ENCODE results near the gene ACTL8.

DNA sequence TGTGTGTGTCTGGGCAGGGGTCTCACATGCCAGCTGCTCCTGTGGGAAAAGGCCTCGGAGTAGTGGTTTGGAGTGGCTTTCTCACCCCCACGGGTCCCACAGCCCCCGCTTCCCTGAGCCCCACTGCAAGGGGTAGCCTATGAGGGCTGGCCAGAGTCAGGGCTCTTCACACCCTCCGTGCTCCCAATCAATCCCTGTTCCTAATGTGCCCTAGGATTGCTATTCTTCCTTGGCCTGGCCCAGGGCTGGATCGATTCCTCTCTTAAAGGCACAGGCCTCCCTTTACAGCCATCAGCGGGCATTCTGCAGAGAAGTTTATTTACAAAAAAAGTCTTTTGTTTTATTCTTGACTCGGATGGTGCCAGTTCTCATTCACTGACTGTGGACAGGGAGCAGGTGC, 19.3 kb upstream of the ACTL8 start:
- TF ChIP-seq EZH2 (IDR thresholded peaks at IDR 0.05; ENCODE audit: low read depth, unreplicated experiment): no peak
- TF ChIP-seq, protein P1, sequence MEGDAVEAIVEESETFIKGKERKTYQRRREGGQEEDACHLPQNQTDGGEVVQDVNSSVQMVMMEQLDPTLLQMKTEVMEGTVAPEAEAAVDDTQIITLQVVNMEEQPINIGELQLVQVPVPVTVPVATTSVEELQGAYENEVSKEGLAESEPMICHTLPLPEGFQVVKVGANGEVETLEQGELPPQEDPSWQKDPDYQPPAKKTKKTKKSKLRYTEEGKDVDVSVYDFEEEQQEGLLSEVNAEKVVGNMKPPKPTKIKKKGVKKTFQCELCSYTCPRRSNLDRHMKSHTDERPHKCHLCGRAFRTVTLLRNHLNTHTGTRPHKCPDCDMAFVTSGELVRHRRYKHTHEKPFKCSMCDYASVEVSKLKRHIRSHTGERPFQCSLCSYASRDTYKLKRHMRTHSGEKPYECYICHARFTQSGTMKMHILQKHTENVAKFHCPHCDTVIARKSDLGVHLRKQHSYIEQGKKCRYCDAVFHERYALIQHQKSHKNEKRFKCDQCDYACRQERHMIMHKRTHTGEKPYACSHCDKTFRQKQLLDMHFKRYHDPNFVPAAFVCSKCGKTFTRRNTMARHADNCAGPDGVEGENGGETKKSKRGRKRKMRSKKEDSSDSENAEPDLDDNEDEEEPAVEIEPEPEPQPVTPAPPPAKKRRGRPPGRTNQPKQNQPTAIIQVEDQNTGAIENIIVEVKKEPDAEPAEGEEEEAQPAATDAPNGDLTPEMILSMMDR (conservative IDR thresholded peaks at IDR 0.05; ENCODE audit: low read depth in 2 of 2): no peak
- TF ChIP-seq POLR2AphosphoS5 (IDR thresholded peaks at IDR 0.05; ENCODE audit: low read depth): no peak
- TF ChIP-seq, protein P2, sequence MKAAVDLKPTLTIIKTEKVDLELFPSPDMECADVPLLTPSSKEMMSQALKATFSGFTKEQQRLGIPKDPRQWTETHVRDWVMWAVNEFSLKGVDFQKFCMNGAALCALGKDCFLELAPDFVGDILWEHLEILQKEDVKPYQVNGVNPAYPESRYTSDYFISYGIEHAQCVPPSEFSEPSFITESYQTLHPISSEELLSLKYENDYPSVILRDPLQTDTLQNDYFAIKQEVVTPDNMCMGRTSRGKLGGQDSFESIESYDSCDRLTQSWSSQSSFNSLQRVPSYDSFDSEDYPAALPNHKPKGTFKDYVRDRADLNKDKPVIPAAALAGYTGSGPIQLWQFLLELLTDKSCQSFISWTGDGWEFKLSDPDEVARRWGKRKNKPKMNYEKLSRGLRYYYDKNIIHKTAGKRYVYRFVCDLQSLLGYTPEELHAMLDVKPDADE (IDR thresholded peaks at IDR 0.05): no peak
- no peak for TF ChIP-seq JUNB (IDR thresholded peaks at IDR 0.05; ENCODE audit: unreplicated experiment)
- TF ChIP-seq CREB1 (CRISPR knock-in tag; IDR thresholded peaks at IDR 0.05; ENCODE audit: low read depth): no peak
- TF ChIP-seq STAT1 (IDR thresholded peaks at IDR 0.05; ENCODE audit: unreplicated experiment): no peak
- TF ChIP-seq, protein P3, sequence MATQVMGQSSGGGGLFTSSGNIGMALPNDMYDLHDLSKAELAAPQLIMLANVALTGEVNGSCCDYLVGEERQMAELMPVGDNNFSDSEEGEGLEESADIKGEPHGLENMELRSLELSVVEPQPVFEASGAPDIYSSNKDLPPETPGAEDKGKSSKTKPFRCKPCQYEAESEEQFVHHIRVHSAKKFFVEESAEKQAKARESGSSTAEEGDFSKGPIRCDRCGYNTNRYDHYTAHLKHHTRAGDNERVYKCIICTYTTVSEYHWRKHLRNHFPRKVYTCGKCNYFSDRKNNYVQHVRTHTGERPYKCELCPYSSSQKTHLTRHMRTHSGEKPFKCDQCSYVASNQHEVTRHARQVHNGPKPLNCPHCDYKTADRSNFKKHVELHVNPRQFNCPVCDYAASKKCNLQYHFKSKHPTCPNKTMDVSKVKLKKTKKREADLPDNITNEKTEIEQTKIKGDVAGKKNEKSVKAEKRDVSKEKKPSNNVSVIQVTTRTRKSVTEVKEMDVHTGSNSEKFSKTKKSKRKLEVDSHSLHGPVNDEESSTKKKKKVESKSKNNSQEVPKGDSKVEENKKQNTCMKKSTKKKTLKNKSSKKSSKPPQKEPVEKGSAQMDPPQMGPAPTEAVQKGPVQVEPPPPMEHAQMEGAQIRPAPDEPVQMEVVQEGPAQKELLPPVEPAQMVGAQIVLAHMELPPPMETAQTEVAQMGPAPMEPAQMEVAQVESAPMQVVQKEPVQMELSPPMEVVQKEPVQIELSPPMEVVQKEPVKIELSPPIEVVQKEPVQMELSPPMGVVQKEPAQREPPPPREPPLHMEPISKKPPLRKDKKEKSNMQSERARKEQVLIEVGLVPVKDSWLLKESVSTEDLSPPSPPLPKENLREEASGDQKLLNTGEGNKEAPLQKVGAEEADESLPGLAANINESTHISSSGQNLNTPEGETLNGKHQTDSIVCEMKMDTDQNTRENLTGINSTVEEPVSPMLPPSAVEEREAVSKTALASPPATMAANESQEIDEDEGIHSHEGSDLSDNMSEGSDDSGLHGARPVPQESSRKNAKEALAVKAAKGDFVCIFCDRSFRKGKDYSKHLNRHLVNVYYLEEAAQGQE (IDR thresholded peaks at IDR 0.05; ENCODE audit: unreplicated experiment): no peak
- no peak for TF ChIP-seq ZNF114 (CRISPR knock-in tag; IDR thresholded peaks at IDR 0.05)
- no peak for TF ChIP-seq ZNF331 (CRISPR knock-in tag; IDR thresholded peaks at IDR 0.05; ENCODE audit: low read depth)
- no peak for TF ChIP-seq EZH2phosphoT487 (IDR thresholded peaks at IDR 0.05; ENCODE audit: unreplicated experiment)
- TF ChIP-seq, protein P4, sequence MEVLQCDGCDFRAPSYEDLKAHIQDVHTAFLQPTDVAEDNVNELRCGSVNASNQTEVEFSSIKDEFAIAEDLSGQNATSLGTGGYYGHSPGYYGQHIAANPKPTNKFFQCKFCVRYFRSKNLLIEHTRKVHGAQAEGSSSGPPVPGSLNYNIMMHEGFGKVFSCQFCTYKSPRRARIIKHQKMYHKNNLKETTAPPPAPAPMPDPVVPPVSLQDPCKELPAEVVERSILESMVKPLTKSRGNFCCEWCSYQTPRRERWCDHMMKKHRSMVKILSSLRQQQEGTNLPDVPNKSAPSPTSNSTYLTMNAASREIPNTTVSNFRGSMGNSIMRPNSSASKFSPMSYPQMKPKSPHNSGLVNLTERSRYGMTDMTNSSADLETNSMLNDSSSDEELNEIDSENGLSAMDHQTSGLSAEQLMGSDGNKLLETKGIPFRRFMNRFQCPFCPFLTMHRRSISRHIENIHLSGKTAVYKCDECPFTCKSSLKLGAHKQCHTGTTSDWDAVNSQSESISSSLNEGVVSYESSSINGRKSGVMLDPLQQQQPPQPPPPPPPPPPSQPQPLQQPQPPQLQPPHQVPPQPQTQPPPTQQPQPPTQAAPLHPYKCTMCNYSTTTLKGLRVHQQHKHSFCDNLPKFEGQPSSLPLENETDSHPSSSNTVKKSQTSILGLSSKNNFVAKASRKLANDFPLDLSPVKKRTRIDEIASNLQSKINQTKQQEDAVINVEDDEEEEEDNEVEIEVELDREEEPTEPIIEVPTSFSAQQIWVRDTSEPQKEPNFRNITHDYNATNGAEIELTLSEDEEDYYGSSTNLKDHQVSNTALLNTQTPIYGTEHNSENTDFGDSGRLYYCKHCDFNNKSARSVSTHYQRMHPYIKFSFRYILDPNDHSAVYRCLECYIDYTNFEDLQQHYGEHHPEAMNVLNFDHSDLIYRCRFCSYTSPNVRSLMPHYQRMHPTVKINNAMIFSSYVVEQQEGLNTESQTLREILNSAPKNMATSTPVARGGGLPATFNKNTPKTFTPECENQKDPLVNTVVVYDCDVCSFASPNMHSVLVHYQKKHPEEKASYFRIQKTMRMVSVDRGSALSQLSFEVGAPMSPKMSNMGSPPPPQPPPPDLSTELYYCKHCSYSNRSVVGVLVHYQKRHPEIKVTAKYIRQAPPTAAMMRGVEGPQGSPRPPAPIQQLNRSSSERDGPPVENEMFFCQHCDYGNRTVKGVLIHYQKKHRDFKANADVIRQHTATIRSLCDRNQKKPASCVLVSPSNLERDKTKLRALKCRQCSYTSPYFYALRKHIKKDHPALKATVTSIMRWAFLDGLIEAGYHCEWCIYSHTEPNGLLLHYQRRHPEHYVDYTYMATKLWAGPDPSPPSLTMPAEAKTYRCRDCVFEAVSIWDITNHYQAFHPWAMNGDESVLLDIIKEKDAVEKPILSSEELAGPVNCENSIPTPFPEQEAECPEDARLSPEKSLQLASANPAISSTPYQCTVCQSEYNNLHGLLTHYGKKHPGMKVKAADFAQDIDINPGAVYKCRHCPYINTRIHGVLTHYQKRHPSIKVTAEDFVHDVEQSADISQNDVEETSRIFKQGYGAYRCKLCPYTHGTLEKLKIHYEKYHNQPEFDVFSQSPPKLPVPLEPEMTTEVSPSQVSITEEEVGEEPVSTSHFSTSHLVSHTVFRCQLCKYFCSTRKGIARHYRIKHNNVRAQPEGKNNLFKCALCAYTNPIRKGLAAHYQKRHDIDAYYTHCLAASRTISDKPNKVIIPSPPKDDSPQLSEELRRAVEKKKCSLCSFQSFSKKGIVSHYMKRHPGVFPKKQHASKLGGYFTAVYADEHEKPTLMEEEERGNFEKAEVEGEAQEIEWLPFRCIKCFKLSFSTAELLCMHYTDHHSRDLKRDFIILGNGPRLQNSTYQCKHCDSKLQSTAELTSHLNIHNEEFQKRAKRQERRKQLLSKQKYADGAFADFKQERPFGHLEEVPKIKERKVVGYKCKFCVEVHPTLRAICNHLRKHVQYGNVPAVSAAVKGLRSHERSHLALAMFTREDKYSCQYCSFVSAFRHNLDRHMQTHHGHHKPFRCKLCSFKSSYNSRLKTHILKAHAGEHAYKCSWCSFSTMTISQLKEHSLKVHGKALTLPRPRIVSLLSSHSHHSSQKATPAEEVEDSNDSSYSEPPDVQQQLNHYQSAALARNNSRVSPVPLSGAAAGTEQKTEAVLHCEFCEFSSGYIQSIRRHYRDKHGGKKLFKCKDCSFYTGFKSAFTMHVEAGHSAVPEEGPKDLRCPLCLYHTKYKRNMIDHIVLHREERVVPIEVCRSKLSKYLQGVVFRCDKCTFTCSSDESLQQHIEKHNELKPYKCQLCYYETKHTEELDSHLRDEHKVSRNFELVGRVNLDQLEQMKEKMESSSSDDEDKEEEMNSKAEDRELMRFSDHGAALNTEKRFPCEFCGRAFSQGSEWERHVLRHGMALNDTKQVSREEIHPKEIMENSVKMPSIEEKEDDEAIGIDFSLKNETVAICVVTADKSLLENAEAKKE (CRISPR knock-in tag; IDR thresholded peaks at IDR 0.05): no peak
- no peak for TF ChIP-seq NANOG (IDR thresholded peaks at IDR 0.05; ENCODE audit: borderline replicate concordance)
